Prostate gland (tissue), 2 donors: ENCODE data around the gene SLC25A4.

Experiments
- POLR2A ChIP-seq: fragments of 450-650 bp; IDR thresholded peaks from one replicate; pipeline ENCODE4 v1.6.1; 2016; ENCODE audit warnings: antibody characterized with exemption, mild to moderate bottlenecking
- POLR2AphosphoS5 ChIP-seq: sonication (generic); formaldehyde crosslinking; IDR thresholded peaks from one replicate; pipeline ENCODE4 v1.6.1; 2017; ENCODE audit warnings: antibody characterized with exemption
- TF ChIP-seq, protein P1 (sequence below), 4 experiments: fragments of 200-600 bp in 2 of 4; fragments of 450-650 bp in 2 of 4; sonication (generic) in 2 of 4; IDR thresholded peaks; 1 replicate in 3 of 4; 2 replicates in 1 of 4; pipeline ENCODE4 v1.5.1; 2016 to 2019; ENCODE audit warnings: antibody characterized with exemption in 4 of 4, mild to moderate bottlenecking in 2 of 4, moderate library complexity in 2 of 4

DNA sequence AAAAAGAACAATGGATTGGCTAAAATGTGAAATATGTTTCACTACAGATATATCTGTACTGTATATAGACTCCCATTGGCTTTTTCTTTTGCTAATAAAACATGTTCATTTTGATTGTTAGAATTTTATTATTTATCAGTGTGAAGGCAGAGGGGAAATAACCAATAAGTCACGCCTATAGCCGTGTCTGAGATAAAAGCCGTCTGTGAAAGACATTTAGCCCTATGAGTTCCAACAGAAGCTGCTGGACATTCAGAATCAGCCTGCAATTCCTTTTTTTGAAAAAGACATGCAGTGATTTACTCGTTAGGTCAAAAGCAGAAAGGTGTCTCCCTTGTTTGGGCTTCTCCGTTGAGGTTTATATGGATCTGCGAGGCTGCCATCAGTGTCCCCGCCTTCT, 24.2 kb upstream of the SLC25A4 start:
- TF ChIP-seq, protein P1, sequence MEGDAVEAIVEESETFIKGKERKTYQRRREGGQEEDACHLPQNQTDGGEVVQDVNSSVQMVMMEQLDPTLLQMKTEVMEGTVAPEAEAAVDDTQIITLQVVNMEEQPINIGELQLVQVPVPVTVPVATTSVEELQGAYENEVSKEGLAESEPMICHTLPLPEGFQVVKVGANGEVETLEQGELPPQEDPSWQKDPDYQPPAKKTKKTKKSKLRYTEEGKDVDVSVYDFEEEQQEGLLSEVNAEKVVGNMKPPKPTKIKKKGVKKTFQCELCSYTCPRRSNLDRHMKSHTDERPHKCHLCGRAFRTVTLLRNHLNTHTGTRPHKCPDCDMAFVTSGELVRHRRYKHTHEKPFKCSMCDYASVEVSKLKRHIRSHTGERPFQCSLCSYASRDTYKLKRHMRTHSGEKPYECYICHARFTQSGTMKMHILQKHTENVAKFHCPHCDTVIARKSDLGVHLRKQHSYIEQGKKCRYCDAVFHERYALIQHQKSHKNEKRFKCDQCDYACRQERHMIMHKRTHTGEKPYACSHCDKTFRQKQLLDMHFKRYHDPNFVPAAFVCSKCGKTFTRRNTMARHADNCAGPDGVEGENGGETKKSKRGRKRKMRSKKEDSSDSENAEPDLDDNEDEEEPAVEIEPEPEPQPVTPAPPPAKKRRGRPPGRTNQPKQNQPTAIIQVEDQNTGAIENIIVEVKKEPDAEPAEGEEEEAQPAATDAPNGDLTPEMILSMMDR (IDR thresholded peaks at IDR 0.05), result no peak
- no peak for TF ChIP-seq POLR2A
- TF ChIP-seq POLR2AphosphoS5, result no peak
